Esophagus squamous epithelium (tissue), 4 donors: ENCODE measurements around the gene SCAMP1.

ENCODE experiments used
- POLR2A ChIP-seq, 4 donors: fragments of 450-650 bp; IDR thresholded peaks; one replicate each; pipeline ENCODE4 v1.6.1; 2017; ENCODE audit warnings: antibody characterized with exemption in 4 of 4, mild to moderate bottlenecking in 4 of 4, moderate library complexity in 3 of 4
- TF ChIP-seq, protein P1 (sequence below), 6 experiments: fragments of 450-650 bp in 4 of 6; fragments of 200-600 bp in 2 of 6; sonication (generic) in 2 of 6; IDR thresholded peaks; one replicate each; pipeline ENCODE4 v1.5.1; 2016 to 2019; ENCODE audit warnings: antibody characterized with exemption in 6 of 6, mild to moderate bottlenecking in 4 of 6, moderate library complexity in 4 of 6

DNA sequence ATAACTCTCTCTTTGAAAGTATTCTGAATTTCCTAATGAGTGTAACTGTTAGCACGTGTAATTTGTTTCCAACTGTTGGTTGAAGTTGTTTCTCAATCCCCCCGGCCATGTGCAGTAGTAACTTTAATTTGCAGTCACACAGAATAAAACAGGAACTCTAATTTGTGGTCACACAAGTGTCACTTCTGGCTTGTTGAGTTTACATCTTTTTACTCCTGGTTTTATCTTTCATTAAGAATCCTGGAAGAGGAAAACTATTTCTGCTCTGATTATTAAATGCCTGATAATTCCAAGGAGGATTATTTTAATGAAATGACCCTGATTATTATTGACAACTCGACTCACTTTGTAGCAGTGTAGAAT, 1.2 kb downstream of the SCAMP1 start:
- TF ChIP-seq, protein P1, sequence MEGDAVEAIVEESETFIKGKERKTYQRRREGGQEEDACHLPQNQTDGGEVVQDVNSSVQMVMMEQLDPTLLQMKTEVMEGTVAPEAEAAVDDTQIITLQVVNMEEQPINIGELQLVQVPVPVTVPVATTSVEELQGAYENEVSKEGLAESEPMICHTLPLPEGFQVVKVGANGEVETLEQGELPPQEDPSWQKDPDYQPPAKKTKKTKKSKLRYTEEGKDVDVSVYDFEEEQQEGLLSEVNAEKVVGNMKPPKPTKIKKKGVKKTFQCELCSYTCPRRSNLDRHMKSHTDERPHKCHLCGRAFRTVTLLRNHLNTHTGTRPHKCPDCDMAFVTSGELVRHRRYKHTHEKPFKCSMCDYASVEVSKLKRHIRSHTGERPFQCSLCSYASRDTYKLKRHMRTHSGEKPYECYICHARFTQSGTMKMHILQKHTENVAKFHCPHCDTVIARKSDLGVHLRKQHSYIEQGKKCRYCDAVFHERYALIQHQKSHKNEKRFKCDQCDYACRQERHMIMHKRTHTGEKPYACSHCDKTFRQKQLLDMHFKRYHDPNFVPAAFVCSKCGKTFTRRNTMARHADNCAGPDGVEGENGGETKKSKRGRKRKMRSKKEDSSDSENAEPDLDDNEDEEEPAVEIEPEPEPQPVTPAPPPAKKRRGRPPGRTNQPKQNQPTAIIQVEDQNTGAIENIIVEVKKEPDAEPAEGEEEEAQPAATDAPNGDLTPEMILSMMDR (IDR thresholded peaks at IDR 0.05): no peak
- no peak for TF ChIP-seq POLR2A (IDR thresholded peaks at IDR 0.05)
